Activated T-helper 9 cell treated with anti-CD3 and anti-CD28 coated beads, Interleukin-2, amount 50 U/mL, for 16 hours (primary cell): ENCODE results near the gene CYP4V2.
"Not testable (repeated sequence)": the region's sequence is repeated elsewhere in the genome, so short reads cannot be mapped to it uniquely, and the experiment has no call there.

Source experiments
- DNase-seq: peaks from one replicate; pipeline ENCODE4 v3.0.0-alpha.2; 2020; ENCODE audit warnings: low read depth

Gene CYP4V2

GRCh38 chr4:186234367-186234766 is 43.0 kb downstream of the CYP4V2 start:
- no peak for DNase-seq

- no peak for DNase-seq
Observed at GRCh38 chr4:186236126-186236525, 44.8 kb downstream of the CYP4V2 start.

DNA sequence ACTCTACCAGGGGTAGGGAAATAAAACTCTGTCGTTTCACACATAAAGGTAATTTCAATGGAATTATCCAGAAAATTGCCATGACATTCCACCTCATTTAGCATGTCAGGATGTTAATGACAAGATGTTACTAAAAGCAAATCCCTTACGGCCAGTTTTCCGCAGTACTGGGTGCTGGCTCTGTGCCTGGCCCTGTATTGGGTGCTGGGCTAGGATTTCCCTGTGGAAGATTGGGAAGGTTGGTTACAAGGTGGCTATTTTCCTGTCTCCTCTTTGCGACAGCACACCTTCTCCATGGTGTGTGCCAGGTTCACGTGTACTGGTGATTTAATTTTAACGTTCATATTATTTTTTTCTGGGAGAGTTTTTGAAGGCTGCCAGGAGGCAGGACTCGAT is 49.1 kb downstream of the CYP4V2 start:
- DNase-seq: no peak

DNA sequence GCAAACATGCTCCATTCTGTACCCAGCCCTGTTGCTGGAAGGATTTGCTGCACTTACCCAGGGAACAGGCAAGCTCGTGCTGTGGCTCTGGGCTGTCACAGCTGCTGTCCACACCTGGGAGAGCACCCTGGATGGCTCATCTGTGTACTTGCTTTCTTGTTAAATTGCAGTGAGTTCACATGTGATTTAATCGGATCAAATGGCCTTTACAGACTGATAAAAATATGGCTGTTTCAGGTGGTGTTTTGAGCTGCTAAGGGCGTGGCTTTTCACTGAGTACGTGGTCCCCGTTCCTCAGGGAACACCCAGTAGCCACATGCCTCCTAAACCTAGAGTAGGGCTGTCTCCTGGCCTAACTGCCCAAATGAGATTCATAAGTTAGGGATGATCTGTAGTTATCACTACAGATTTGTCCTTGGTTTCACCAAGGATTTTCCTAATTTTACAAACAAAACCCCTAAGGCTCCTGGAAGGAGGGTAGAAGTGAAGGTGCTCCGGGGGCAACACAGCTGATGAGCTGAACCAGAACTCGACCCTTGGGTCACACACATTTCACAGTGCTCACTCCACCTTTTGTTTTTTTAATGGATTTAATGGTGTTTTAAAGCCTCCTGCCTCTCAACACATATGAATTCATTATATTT is 49.6 kb downstream of the CYP4V2 start:
- no peak for DNase-seq

DNA sequence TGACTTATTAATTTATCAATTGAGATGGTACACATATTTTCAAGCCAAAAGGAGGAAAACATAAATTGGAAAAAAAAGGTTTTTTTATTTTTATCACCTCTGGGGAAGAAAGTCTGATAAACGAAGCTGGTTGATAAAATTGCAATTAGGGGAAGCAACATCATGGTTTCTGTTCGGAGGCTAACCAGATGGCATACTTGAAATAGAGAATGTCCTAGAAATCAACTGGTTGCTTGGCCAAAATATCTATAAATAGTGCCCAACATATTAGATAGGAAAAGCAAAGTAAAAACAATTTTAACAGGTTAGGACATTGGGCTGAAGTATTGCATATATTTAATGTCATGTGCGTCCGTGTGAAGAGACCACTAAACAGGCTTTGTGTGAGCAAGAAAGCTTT is 50.2 kb downstream of the CYP4V2 start:
- DNase-seq: no peak

DNA sequence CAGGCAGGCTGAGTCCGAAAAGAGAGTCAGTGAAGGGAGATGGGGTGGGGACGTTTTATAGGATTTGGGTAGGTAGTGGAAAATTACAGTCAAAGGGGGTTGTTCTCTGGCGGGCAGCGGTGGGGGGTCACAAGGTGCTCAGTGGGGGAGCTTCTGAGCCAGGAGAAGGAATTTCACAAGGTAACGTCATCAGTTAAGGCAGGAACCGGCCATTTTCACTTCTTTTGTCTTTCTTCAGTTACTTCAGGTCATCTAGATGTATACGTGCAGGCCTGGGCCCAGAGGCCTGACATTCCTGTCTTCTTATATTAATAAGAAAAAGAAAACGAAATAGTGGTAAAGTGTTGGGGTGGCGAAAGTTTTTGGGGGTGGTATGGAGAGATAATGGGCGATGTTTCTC is 50.7 kb downstream of the CYP4V2 start:
- not testable (repeated sequence) for DNase-seq

DNA sequence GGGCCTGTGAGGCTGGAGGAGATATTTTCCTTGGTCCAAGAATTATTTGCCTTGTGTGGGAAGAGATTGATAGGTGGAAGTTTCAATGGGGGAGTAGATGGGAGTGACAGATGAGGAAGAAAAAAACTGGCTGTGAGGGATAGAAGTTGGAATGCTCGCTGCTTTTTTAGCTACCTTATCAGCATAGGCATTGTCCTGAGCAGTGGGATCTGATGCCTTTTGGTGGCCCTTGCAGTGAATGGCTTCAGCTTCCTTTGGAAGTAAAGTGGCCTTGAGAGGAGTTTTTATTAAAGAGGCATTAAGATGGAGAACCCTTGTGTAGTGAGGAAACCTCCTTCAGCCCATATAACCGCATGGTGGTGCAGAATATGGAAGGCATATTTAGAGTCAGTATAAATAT is 52.0 kb downstream of the CYP4V2 start:
- DNase-seq: no peak

DNA sequence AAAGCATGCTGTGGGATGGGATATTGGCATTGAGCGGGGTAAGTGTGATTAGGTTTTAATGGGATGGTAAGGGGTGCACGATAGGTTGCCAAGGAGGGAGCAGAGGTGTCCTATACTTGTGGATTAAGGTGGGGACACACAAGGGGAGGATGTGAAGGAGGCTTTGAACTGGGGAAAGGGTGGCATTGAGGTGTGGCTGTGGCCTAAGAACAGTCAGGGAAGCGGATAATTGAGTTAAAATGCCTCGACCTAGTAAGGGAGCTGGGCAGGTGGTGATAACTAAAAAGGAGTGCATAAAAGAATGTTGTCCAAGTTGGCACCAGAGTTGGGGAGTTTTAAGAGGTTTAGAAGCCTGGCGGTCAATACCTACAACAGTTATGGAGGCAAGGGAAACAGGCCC is 53.5 kb downstream of the CYP4V2 start:
- DNase-seq: no peak

- DNase-seq: not testable (repeated sequence)
Observed at GRCh38 chr4:186247062-186247752, 55.8 kb downstream of the CYP4V2 start.

- no peak for DNase-seq
Observed at GRCh38 chr4:186248643-186249042, 57.3 kb downstream of the CYP4V2 start.

DNA sequence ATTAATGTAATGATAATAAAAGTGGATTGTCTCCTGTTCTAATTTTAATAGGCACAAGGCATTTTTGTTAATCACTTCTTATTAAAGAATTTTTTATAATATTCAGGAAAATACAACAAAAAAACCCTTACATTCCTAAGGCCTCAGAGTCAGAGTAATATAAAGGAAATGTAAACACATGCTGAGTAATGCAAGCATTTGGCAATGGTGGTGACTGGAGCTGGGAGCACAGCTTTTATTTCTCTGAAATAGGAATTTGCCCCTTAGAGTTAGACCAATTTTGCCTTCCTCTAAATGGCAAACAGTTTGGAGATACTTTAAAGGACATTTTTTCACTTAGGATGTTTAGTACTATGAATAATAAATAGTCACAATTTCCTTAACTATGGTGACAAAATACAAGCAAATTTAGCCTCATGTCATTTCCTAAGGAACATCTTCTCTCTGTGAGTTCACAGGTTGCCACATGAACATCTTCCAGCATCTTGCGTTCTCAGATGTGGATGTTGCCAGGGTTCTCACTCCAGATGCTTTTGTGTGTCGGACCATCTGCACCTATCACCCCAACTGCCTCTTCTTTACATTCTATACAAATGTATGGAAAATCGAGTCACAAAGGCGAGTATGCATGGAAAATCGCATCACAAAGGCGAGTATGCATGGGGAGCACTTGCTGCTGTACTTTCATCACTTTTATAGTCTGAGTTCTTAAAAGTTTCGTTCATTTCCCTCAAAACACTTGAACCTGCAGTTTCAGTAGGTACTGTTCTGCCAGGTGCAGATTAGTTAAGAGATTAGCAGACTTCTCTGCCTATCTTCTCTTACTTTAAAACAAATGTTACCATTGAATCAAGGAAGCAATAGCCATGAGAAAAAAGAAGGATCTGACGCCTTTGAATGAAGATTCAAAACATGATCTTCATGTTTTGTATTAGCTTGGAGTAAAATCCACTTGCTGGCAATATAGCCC is 58.7 kb downstream of the CYP4V2 start:
- no peak for DNase-seq

GRCh38 chr4:186250760-186251159 is 59.4 kb downstream of the CYP4V2 start:
- no peak for DNase-seq

DNA sequence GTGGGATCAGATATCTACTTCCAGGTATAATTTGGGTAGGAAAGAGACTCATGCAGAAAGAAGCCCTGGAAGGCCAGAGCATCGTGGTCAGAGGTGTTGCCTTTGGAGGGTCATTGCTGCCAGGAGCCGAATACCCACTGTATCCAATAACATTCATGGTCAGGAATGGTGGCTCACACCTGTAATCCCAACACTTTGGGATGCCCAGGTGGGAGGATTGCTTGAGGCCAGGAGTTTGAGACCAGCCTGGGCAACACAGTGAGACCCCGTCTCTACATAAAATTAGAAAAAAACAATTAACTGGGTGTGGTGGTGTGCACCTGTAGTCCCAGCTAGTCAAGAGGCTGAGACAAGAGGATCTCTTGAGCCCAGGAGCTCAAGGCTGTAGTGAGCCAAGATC is 63.8 kb downstream of the CYP4V2 start:
- DNase-seq: no peak

DNA sequence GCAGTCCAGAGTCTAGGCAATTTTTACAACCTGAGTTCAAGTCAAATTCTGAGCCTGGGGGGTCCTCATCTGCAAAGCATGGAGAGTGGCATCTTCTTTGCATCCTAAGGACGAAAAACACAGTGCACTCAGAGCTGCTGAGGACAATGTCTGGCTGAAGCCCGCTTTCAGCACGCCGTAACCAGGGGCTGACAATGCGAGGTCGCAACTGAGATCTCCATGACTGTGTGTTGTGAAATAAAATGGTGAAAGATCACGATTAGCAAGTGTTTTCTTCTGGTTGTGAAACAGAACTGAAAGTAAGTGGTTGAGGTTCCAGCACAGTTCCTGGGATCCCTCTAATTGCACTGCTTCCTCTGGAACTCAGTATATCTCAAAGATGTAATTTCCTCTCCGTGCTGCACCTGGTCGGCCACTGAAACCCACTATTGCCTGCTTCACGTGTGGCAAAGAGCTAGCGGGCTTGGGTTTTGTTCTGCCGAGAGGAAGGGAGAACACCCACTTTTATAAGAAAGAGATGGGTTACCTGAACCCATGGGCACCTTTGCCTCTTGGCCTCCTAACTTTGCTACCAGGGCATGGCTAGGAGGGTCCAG is 66.9 kb downstream of the CYP4V2 start:
- no peak for DNase-seq

DNA sequence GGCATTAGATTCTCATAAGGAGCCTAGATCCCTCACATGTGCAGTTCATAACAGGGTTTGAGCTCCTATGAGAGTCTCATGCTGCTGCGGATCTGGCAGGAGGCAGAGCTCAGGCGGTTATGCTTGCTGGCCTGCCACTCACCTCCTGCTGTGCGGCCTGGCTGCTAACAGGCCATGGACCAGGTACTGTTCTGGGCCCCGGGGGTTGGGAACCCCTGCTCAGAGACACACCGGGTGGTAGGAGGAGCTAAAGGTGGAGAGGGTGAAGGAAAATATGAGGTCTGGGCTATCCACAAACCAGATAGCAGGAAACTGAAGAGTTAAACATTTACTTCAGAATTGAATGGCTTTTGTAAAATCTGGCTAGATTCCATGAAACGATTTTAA is 68.7 kb downstream of the CYP4V2 start:
- no peak for DNase-seq
